ENCODE results near the gene SALL1. TPM values are rescaled to one million over a fixed set of nuclear protein-coding genes. Genes with fewer than 3 reads are reported as not detected.

Gene SALL1
- total RNA-seq, 1 experiment from 2014 or later, result not detected

- TF ChIP-seq EZH2phosphoT487 (IDR thresholded peaks at IDR 0.05; ENCODE audit: borderline replicate concordance), result no peak
- TF ChIP-seq EGR1 (IDR thresholded peaks at IDR 0.05; ENCODE audit: low read depth), result no peak
- no peak for TF ChIP-seq SIN3A (IDR thresholded peaks at IDR 0.05; ENCODE audit: low read depth)
- TF ChIP-seq ZNF274 (IDR thresholded peaks at IDR 0.05; ENCODE audit: low read depth, low read length), result no peak
- no peak for TF ChIP-seq POLR2A (IDR thresholded peaks at IDR 0.05; ENCODE audit: borderline replicate concordance, extremely low read depth, insufficient read depth, insufficient read length)
- TF ChIP-seq TCF7L2 (IDR thresholded peaks at IDR 0.05; ENCODE audit: borderline replicate concordance, extremely low read depth, insufficient read depth, insufficient read length), result no peak
These were observed 19.5 kb downstream of the SALL1 start (continued) for GRCh38 chr16:51131619-51132018.

GRCh38 chr16:51129105-51129504, 22.0 kb downstream of the SALL1 start:
- ATAC-seq (no peak), DNase-seq (ENCODE audit: low read depth, low spot score) (no peak)
- intact Hi-C loops (cut with micrococcal nuclease), result no loop called here
- ChIA-PET POLR2A (no interaction called here), CTCF (no interaction called here), RAD21 (ENCODE audit: low non-redundant PET in 1 of 2, low total read pairs in 2 of 2, uncharacterized antibody in 2 of 2, unreplicated experiment in 2 of 2) (no interaction called here)
- no peaks in the 10 kb centered on the region for H3K79me2 ChIP-seq (ENCODE audit: insufficient read depth, low read length)
- H4K20me1 ChIP-seq (ENCODE audit: insufficient read depth), result no peaks in the 10 kb centered on the region
- H3K4me1 ChIP-seq (ENCODE audit: control insufficient read depth in 1 of 2, insufficient read depth in 2 of 2, low read length in 2 of 2), result no peaks in the 10 kb centered on the region
- no peak overlapping the region for H3K27ac ChIP-seq (ENCODE audit: low read depth, low read length)
- no peak overlapping the region for H2AFZ ChIP-seq (ENCODE audit: low read depth, low read length, poor library complexity, severe bottlenecking)
- no peaks in the 10 kb centered on the region for H3K27me3 ChIP-seq (ENCODE audit: insufficient read depth, low read length)
- no peaks in the 10 kb centered on the region for H3K9me2 ChIP-seq (ENCODE audit: insufficient read depth)
- H3K9me3 ChIP-seq (ENCODE audit: control insufficient read depth in 1 of 2, insufficient read depth in 1 of 2, low read depth in 1 of 2, low read length in 2 of 2), result no peaks in the 10 kb centered on the region
- no TSS peak for BruUV-seq (replicated peaks)
- H3K36me3 ChIP-seq (ENCODE audit: control insufficient read depth in 1 of 2, insufficient read depth in 2 of 2, low read length in 2 of 2), result no peaks in the 10 kb centered on the region
- TF ChIP-seq CBX3 (IDR thresholded peaks at IDR 0.05; ENCODE audit: low read depth) (no peak), POLR2A (IDR thresholded peaks at IDR 0.05; ENCODE audit: borderline replicate concordance, extremely low read depth, insufficient read depth, insufficient read length) (no peak), REST (IDR thresholded peaks at IDR 0.05; ENCODE audit: low read depth) (no peak), ZFX (IDR thresholded peaks at IDR 0.05) (no peak), ZNF274 (IDR thresholded peaks at IDR 0.05; ENCODE audit: low read depth, low read length) (no peak), SRF (IDR thresholded peaks at IDR 0.05; ENCODE audit: low read depth) (no peak), EZH2 (IDR thresholded peaks at IDR 0.05) (no peak), ELF1 (IDR thresholded peaks at IDR 0.05; ENCODE audit: borderline replicate concordance, low read depth) (no peak), SP1 (IDR thresholded peaks at IDR 0.05; ENCODE audit: low read depth) (no peak), EZH2phosphoT487 (IDR thresholded peaks at IDR 0.05; ENCODE audit: borderline replicate concordance) (no peak), JUND (IDR thresholded peaks at IDR 0.05) (no peak), TCF7L2 (IDR thresholded peaks at IDR 0.05; ENCODE audit: borderline replicate concordance, extremely low read depth, insufficient read depth, insufficient read length) (no peak), SIN3A (IDR thresholded peaks at IDR 0.05; ENCODE audit: low read depth) (no peak)
- H3K9ac ChIP-seq (ENCODE audit: low read length), result no peak overlapping the region
- no peak overlapping the region for H3K4me3 ChIP-seq (replicated peaks in 1 of 2; ENCODE audit: low read depth in 1 of 2, low read length in 2 of 2)
- no peak overlapping the region for H3K4me2 ChIP-seq (ENCODE audit: low read length)
